ENCODE data around the gene GNB2.
A peak's percentile ranks its signal among the peaks of the same experiment; 100 is the strongest.
"Not testable (repeated sequence)": the region's sequence is repeated elsewhere in the genome, so short reads cannot be mapped to it uniquely, and the experiment has no call there.

Gene GNB2

DNA sequence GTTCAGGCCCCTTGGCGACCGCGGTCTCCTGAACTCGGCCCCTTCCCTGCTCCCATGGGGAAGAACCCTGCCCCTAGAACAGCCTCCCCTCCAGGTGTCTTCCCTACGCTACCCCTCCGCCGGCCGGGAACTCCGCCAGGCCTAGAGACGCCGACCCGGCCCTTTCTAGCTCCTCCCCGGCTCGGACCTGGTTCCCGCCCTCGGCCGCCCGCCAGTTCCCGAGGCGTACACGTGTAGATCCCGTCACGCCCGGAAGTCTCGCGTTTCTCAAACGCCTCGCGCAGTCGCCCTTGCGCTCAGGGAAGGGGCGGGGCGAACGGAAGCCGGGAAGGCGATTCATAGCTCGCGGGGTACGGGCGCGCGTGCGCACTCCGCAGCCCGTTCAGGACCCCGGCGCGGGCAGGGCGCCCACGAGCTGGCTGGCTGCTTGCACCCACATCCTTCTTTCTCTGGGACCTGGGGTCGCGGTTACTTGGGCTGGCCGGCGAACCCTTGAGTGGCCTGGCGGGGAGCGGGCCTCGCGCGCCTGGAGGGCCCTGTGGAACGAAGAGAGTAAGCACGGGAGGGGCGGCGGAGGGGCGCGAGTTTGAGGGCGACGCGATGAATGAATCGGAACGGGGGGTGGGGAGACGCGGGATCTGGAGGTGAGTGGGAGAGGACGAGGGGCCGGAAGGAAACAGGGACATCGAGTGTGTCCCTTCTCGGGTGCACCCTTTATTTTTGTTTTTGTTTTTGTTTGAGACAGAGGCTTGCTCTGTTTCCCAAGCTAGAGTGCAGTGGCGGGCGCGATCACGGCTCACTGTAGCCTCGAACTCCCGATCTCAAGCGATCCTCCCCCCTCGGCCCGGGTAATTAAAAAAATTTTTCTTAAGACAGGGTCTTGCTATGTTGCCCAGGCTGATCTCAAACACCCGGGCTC is 32.5 kb downstream of the GNB2 start, which contains the start of gene POP7:
TSS of gene POP7 (plus strand) at position 369 of the 919 bp plus-strand sequence. CDS start 710 bp downstream, outside the sequence.
- H3K4me3 ChIP-seq (ENCODE audit: extremely low read depth, insufficient read depth, low read length, poor library complexity, severe bottlenecking) = peak within 1 kb of the TSS; percentile 97
- H3K36me3 ChIP-seq (ENCODE audit: control insufficient read depth, insufficient read depth, low read length) = peaks cover 22% of the 10 kb centered on the region
- no peaks in the 10 kb centered on the region for H3K9me3 ChIP-seq (ENCODE audit: control insufficient read depth, low read length)
- H3K4me1 ChIP-seq (ENCODE audit: control insufficient read depth, insufficient read depth, low read length, poor library complexity, severe bottlenecking) = peaks cover 10% of the 10 kb centered on the region
- peak within 1 kb of the TSS; percentile 95 for H3K27ac ChIP-seq (ENCODE audit: low read depth, low read length, severe bottlenecking)
- 0 to 1% methylated on average over 68 to 70 of the region's 86 CpGs for WGBS, 2 experiments (ENCODE audit: insufficient coverage in 2 of 2)

GRCh38 chr7:100706672-100707311 is 33.3 kb downstream of the GNB2 start:
- H3K4me1 ChIP-seq (ENCODE audit: control insufficient read depth, insufficient read depth, low read length, poor library complexity, severe bottlenecking) = peaks cover 10% of the 10 kb centered on the region
- no peak overlapping the region for H3K27ac ChIP-seq (ENCODE audit: low read depth, low read length, severe bottlenecking)
- H3K36me3 ChIP-seq (ENCODE audit: control insufficient read depth, insufficient read depth, low read length) = peaks cover 22% of the 10 kb centered on the region
- H3K4me3 ChIP-seq (ENCODE audit: extremely low read depth, insufficient read depth, low read length, poor library complexity, severe bottlenecking) = peak overlapping the region; percentile 97
- WGBS, 2 experiments (ENCODE audit: insufficient coverage in 2 of 2) = 27 to 33% methylated on average over 32 of the region's 34 CpGs
- no peaks in the 10 kb centered on the region for H3K9me3 ChIP-seq (ENCODE audit: control insufficient read depth, low read length)

GRCh38 chr7:100708395-100708794 is 34.9 kb downstream of the GNB2 start:
- no peak overlapping the region for H3K4me3 ChIP-seq (ENCODE audit: extremely low read depth, insufficient read depth, low read length, poor library complexity, severe bottlenecking)
- H3K27ac ChIP-seq (ENCODE audit: low read depth, low read length, severe bottlenecking) = no peak overlapping the region
- WGBS, 2 experiments (ENCODE audit: insufficient coverage in 2 of 2) = 88% methylated on average over 2 to 3 of the region's 6 CpGs
- peaks cover 22% of the 10 kb centered on the region for H3K36me3 ChIP-seq (ENCODE audit: control insufficient read depth, insufficient read depth, low read length)
- H3K4me1 ChIP-seq (ENCODE audit: control insufficient read depth, insufficient read depth, low read length, poor library complexity, severe bottlenecking) = peaks cover 10% of the 10 kb centered on the region
- no peaks in the 10 kb centered on the region for H3K9me3 ChIP-seq (ENCODE audit: control insufficient read depth, low read length)

GRCh38 chr7:100710452-100710851 is 36.9 kb downstream of the GNB2 start:
- Histone ChIP-seq H3K9me3 (ENCODE audit: control insufficient read depth, low read length) (no peaks in the 10 kb centered on the region), H3K36me3 (ENCODE audit: control insufficient read depth, insufficient read depth, low read length) (peaks cover 22% of the 10 kb centered on the region), H3K4me1 (ENCODE audit: control insufficient read depth, insufficient read depth, low read length, poor library complexity, severe bottlenecking) (peaks cover 6% of the 10 kb centered on the region), H3K27ac (ENCODE audit: low read depth, low read length, severe bottlenecking) (no peak overlapping the region), H3K4me3 (ENCODE audit: extremely low read depth, insufficient read depth, low read length, poor library complexity, severe bottlenecking) (no peak overlapping the region)
- WGBS, 2 experiments (ENCODE audit: insufficient coverage in 2 of 2) = 94 to 96% methylated on average over 4 of the region's 4 CpGs

DNA sequence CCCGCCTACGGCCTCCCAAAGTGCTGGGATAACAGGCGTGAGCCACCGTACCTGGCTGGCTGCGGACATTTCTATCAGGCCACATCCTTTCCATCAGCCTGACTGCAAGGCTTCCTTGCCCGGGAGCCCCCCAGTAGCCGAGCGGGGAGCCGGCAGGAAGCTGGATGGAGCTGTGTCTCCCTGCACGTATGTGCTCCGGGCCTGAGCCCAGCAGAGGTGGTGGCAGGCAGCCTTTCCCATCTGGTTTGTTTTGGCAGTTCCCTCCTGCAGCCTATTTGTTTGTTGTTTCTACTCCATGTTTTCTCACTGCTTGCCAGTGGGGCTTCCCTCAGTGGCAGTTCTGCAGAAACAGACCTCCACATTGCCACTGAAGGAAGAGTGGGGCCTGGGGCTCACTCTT is 37.8 kb downstream of the GNB2 start:
- WGBS, 2 experiments (ENCODE audit: insufficient coverage in 2 of 2) = 93 to 96% methylated on average over 9 to 11 of the region's 11 CpGs
- H3K9me3 ChIP-seq (ENCODE audit: control insufficient read depth, low read length) = no peaks in the 10 kb centered on the region
- H3K27ac ChIP-seq (ENCODE audit: low read depth, low read length, severe bottlenecking) = no peak overlapping the region
- H3K4me3 ChIP-seq (ENCODE audit: extremely low read depth, insufficient read depth, low read length, poor library complexity, severe bottlenecking) = no peak overlapping the region
- H3K36me3 ChIP-seq (ENCODE audit: control insufficient read depth, insufficient read depth, low read length) = peaks cover 22% of the 10 kb centered on the region
- H3K4me1 ChIP-seq (ENCODE audit: control insufficient read depth, insufficient read depth, low read length, poor library complexity, severe bottlenecking) = peaks cover 6% of the 10 kb centered on the region

DNA sequence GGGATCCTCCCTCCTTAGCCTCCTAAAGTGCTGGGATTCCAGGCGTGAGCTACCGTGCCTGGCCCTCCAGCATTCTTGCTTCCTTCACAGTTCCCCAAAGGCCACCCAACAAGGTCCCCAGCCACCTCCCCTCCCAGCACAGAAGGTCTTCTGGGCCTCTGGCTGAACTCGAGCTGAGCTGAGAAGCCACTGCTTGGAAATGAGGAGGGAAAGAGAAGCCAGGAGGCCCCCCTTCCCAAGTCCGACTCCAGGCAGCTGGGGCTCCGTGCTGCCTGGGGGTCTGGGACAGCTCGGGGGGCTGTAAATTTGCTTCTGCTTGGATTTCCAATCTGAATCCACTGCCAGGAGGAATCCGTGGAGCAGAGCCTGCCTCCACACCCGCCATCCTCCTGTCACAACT is 41.2 kb downstream of the GNB2 start:
- Histone ChIP-seq H3K27ac (ENCODE audit: low read depth, low read length, severe bottlenecking) (no peak overlapping the region), H3K4me1 (ENCODE audit: control insufficient read depth, insufficient read depth, low read length, poor library complexity, severe bottlenecking) (no peaks in the 10 kb centered on the region), H3K4me3 (ENCODE audit: extremely low read depth, insufficient read depth, low read length, poor library complexity, severe bottlenecking) (no peak overlapping the region), H3K9me3 (ENCODE audit: control insufficient read depth, low read length) (peaks cover 15% of the 10 kb centered on the region), H3K36me3 (ENCODE audit: control insufficient read depth, insufficient read depth, low read length) (no peaks in the 10 kb centered on the region)
- WGBS, 2 experiments (ENCODE audit: insufficient coverage in 2 of 2) = 91 to 93% methylated on average over 8 of the region's 8 CpGs

DNA sequence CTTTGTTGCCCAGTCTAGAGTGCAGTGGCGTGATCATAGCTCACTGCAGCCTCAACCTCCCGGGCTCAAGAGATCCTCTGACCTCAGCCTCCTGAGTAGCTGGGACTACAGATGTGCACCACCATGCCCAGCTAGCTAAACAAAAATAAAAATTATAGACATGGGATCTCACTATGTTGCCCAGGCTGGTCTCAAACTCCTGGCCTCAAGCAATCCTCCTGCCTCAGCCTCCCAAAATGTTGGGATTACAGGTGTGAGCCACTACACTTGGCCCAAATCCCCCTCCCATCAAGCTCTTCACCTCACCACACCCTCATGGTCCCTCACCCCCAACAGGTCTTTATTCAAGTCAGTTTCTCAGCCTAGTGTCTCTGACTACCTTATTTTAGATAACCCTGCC is 43.5 kb downstream of the GNB2 start:
- H3K36me3 ChIP-seq (ENCODE audit: control insufficient read depth, insufficient read depth, low read length); H3K4me3 ChIP-seq (ENCODE audit: extremely low read depth, insufficient read depth, low read length, poor library complexity, severe bottlenecking): not testable (repeated sequence)

DNA sequence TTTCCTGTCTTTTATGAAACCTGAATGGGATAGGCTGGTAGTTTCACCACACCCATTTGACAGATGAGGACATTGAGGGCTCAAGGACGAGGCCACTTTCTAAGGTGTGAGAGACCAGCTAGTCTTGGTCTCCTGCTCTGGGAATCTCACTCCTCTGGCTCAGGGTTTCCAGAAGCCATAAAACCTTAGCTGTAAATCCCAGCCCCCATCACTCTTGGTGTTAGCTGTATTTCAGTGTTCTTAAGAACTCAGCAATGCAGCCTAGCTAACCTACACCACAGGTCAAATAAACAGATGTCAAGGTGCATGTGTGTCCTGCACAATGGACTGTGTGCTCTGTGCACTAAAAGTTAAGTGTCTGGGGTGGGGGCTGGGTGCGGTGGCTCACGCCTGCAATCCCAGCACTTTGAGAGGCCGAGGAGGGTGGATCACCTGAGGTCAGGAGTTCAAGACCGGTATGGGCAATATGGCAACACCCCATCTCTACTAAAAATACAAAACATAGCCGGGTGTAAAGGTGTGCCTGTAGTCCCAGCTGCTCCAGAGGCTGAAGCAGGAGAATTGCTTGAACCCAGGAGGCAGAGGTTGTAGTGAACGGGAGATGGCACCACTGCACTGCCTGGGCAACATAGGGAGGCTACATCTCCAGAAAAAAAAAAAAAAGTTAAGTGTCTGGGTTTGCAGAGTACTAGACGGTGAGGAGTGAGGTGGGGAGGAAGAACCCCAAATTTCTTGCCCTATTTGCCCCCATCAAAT is 46.2 kb downstream of the GNB2 start:
- Histone ChIP-seq H3K36me3 (ENCODE audit: control insufficient read depth, insufficient read depth, low read length) (no peaks in the 10 kb centered on the region), H3K4me1 (ENCODE audit: control insufficient read depth, insufficient read depth, low read length, poor library complexity, severe bottlenecking) (peaks cover 8% of the 10 kb centered on the region), H3K4me3 (ENCODE audit: extremely low read depth, insufficient read depth, low read length, poor library complexity, severe bottlenecking) (no peak overlapping the region), H3K27ac (ENCODE audit: low read depth, low read length, severe bottlenecking) (no peak overlapping the region), H3K9me3 (ENCODE audit: control insufficient read depth, low read length) (peaks cover 15% of the 10 kb centered on the region)
- WGBS, 2 experiments (ENCODE audit: insufficient coverage in 2 of 2) = 75 to 76% methylated on average over 4 to 6 of the region's 8 CpGs

More for the DNA sequence above, 43.5 kb downstream of the GNB2 start:
- 89 to 94% methylated on average over 2 of the region's 2 CpGs for WGBS, 2 experiments (ENCODE audit: insufficient coverage in 2 of 2)
- H3K9me3 ChIP-seq (ENCODE audit: control insufficient read depth, low read length) = peaks cover 15% of the 10 kb centered on the region
- not testable (repeated sequence) for H3K27ac ChIP-seq (ENCODE audit: low read depth, low read length, severe bottlenecking); H3K4me1 ChIP-seq (ENCODE audit: control insufficient read depth, insufficient read depth, low read length, poor library complexity, severe bottlenecking)

DNA sequence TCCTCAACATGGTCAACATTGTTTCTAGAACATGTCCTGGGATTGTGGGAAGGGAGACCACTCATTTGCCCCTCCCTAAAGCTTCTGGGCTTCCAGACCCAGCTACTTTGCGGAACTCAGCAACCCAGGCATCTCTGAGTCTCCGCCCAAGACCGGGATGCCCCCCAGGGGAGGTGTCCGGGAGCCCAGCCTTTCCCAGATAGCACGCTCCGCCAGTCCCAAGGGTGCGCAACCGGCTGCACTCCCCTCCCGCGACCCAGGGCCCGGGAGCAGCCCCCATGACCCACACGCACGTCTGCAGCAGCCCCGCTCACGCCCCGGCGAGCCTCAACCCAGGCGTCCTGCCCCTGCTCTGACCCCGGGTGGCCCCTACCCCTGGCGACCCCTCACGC is 46.7 kb downstream of the GNB2 start, which contains the start of gene EPO:
TSS of gene EPO (plus strand) at position 190 of the 392 bp plus-strand sequence. CDS start 513 bp downstream, outside the sequence.
- WGBS, 2 experiments (ENCODE audit: insufficient coverage in 2 of 2) = 2 to 5% methylated on average over 17 to 18 of the region's 21 CpGs
- peaks cover 15% of the 10 kb centered on the region for H3K9me3 ChIP-seq (ENCODE audit: control insufficient read depth, low read length)
- no peak within 1 kb of the TSS for H3K27ac ChIP-seq (ENCODE audit: low read depth, low read length, severe bottlenecking)
- no peaks in the 10 kb centered on the region for H3K36me3 ChIP-seq (ENCODE audit: control insufficient read depth, insufficient read depth, low read length)
- H3K4me1 ChIP-seq (ENCODE audit: control insufficient read depth, insufficient read depth, low read length, poor library complexity, severe bottlenecking) = peaks cover 8% of the 10 kb centered on the region
- H3K4me3 ChIP-seq (ENCODE audit: extremely low read depth, insufficient read depth, low read length, poor library complexity, severe bottlenecking) = peak within 1 kb of the TSS; percentile 27

GRCh38 chr7:100720671-100721504 is 47.3 kb downstream of the GNB2 start:
- H3K4me1 ChIP-seq (ENCODE audit: control insufficient read depth, insufficient read depth, low read length, poor library complexity, severe bottlenecking) = peaks cover 13% of the 10 kb centered on the region
- H3K36me3 ChIP-seq (ENCODE audit: control insufficient read depth, insufficient read depth, low read length) = no peaks in the 10 kb centered on the region
- 7 to 9% methylated on average over 13 to 37 of the region's 56 CpGs for WGBS, 2 experiments (ENCODE audit: insufficient coverage in 2 of 2)
- H3K27ac ChIP-seq (ENCODE audit: low read depth, low read length, severe bottlenecking) = no peak overlapping the region
- peaks cover 15% of the 10 kb centered on the region for H3K9me3 ChIP-seq (ENCODE audit: control insufficient read depth, low read length)
- peak overlapping the region; percentile 27 for H3K4me3 ChIP-seq (ENCODE audit: extremely low read depth, insufficient read depth, low read length, poor library complexity, severe bottlenecking)

All from mesodermal cell (in vitro differentiated cells).